CD4-positive, alpha-beta memory T cell (primary cell): ENCODE results near the gene FOXK2. TPM values are rescaled to one million over a fixed set of nuclear protein-coding genes. Genes with fewer than 3 reads are reported as not detected.
A peak's percentile ranks its signal among the peaks of the same experiment; 100 is the strongest.
"Not testable (repeated sequence)": the region's sequence is repeated elsewhere in the genome, so short reads cannot be mapped to it uniquely, and the experiment has no call there.

Experiments used
- CTCF ChIA-PET: fragments of 350-600 bp; sonication (Branson Sonifier 250); formaldehyde crosslinking; loops from one replicate; lab custom pipeline; 2021; ENCODE audit warnings: inconsistent platforms; ENCODE audit not compliant: partially characterized antibody; lab: Charles Lee
- POLR2A ChIA-PET: fragments of 350-600 bp; sonication (Branson Sonifier 250); formaldehyde crosslinking; loops from one replicate; lab custom pipeline; 2021; ENCODE audit not compliant: partially characterized antibody; lab: Charles Lee
- DNase-seq, 5 donors: peaks; one replicate each; pipeline versions ENCODE4 v3.0.0 to v3.0.0-alpha.2; 2020 to 2022; ENCODE audit warnings: mixed read lengths in 1 of 5
- H3K27ac ChIP-seq: one replicate; pipeline ENCODE4 v1.7.0; 2013; ENCODE audit warnings: low read depth, low read length
- H3K27me3 ChIP-seq: 2 replicates; pipeline ENCODE4 v1.7.0; 2013; ENCODE audit warnings: mild to moderate bottlenecking, low read length, moderate library complexity; ENCODE audit not compliant: insufficient read depth
- H3K36me3 ChIP-seq: 2 replicates; pipeline ENCODE4 v1.7.0; 2013; ENCODE audit warnings: mild to moderate bottlenecking, low read length, moderate library complexity; ENCODE audit not compliant: insufficient read depth
- H3K4me1 ChIP-seq: 2 replicates; pipeline ENCODE4 v1.7.0; 2013; ENCODE audit warnings: mild to moderate bottlenecking, low read length, moderate library complexity; ENCODE audit not compliant: insufficient read depth
- H3K4me3 ChIP-seq, 2 donors: one replicate each; pipeline ENCODE4 v1.7.0; 2013; ENCODE audit warnings: low read length in 2 of 2, mild to moderate bottlenecking in 1 of 2
- H3K9me3 ChIP-seq, 2 donors: one replicate each; pipeline ENCODE4 v1.7.0; 2013; ENCODE audit warnings: low read length in 2 of 2, control low read depth in 1 of 2; ENCODE audit not compliant: control insufficient read depth in 1 of 2
- H3K27ac Mint-ChIP-seq, 7 donors: one replicate each; pipeline ENCODE4 v1.8.0; 2020 to 2021; ENCODE audit warnings: mixed read lengths in 7 of 7, mild to moderate bottlenecking in 6 of 7, inconsistent platforms in 3 of 7, moderate library complexity in 3 of 7
- H3K27me3 Mint-ChIP-seq, 2 donors: one replicate each; pipeline ENCODE4 v1.8.0; 2020 to 2021; ENCODE audit warnings: mixed read lengths in 2 of 2
- H3K36me3 Mint-ChIP-seq, 2 donors: one replicate each; pipeline ENCODE4 v1.8.0; 2020 to 2021; ENCODE audit warnings: mixed read lengths in 2 of 2, inconsistent platforms in 1 of 2, mild to moderate bottlenecking in 1 of 2
- H3K4me1 Mint-ChIP-seq, 4 donors: one replicate each; pipeline ENCODE4 v1.8.0; 2020 to 2021; ENCODE audit warnings: mixed read lengths in 4 of 4, mild to moderate bottlenecking in 1 of 4
- H3K4me3 Mint-ChIP-seq, 8 donors: one replicate each; pipeline ENCODE4 v1.8.0; 2020 to 2021; ENCODE audit warnings: mixed read lengths in 8 of 8, mild to moderate bottlenecking in 7 of 8, moderate library complexity in 6 of 8, inconsistent platforms in 3 of 8
- H3K9me3 Mint-ChIP-seq, 8 donors: one replicate each; pipeline ENCODE4 v1.8.0; 2020 to 2021; ENCODE audit warnings: mixed read lengths in 8 of 8, mild to moderate bottlenecking in 5 of 8, inconsistent platforms in 3 of 8, moderate library complexity in 1 of 8
- intact Hi-C: fragments of 100-400 bp; cut with micrococcal nuclease; formaldehyde crosslinking; loops from one replicate; pipeline ENCODE4 v1.15.1; 2023
- polyA plus RNA-seq, 2 donors: library from polyadenylated mRNA; unstranded; fragments of 300-500 nt; fragmentation: Illumina TruSeq; gene quantifications; one replicate each; pipeline ENCODE4 v1.2.3, GENCODE V29; 2021
- total RNA-seq, 2 experiments: library from RNA; stranded (reverse); gene quantifications; one replicate each; pipeline ENCODE4 v1.2.3, GENCODE V29; 2021

The FOXK2 gene
- total and polyA plus RNA-seq, 4 experiments from 2014 or later: 1.3 to 57.5 (median 29.1) TPM

DNA sequence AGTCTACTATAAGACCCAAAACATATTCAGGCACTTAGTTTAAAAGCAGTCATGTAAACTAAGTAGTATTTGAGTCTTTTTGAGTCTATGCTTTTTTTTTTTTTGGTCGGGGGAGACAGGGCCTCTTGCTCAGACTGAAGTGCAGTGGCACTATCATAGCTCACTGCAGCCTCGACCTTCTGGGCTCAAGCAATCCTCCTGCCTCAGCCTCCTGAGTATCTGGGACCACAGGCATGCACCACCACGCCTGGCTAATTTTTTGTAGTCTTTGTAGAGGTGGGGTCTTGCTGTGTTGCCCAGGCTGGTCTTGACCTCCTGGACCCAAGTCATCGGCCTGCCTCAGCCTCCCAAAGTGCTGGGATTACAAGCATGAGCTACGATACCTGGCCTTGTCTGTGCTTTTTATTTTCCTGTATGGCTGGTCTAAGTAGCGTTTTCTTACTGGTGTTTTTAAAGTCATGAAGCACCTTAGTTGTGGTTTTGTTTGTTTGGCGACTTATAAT, 43.2 kb downstream of the FOXK2 start:
- H3K9me3 Mint-ChIP-seq, DNase-seq, H3K27me3 ChIP-seq, H3K27ac ChIP-seq, POLR2A ChIA-PET, H3K4me3 ChIP-seq, intact Hi-C loops, H3K4me3 Mint-ChIP-seq, CTCF ChIA-PET, H3K9me3 ChIP-seq, H3K27me3 Mint-ChIP-seq: not testable (repeated sequence)
- H3K4me1 Mint-ChIP-seq: peaks cover 11 to 46% (median 14%) of the 10 kb centered on the region in 4 donors
- Histone ChIP-seq H3K4me1 (peaks cover 19% of the 10 kb centered on the region), H3K36me3 (peaks cover 17% of the 10 kb centered on the region)
- H3K27ac Mint-ChIP-seq: peak overlapping the region in 1 of 7 donors; percentile 36
- peaks cover 4 to 31% of the 10 kb centered on the region in 2 donors for H3K36me3 Mint-ChIP-seq

DNA sequence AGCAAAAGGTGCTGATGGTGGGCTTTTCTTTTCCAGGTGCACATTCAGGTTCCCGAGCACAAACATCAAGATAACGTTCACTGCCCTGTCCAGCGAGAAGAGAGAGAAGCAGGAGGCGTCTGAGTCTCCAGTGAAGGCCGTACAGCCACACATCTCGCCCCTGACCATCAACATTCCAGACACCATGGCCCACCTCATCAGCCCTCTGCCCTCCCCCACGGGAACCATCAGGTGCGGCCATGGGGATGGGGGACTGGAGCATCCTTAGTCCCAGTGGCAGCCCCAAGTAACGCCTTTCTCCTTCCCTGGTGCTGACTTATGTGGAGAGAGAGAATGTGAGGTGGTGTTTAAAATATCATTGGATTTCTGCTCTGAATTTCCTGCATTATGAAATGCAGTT, 43.8 kb downstream of the FOXK2 start:
- H3K36me3 Mint-ChIP-seq: peaks cover 6 to 34% of the 10 kb centered on the region in 2 donors
- no peak overlapping the region for H3K4me3 Mint-ChIP-seq
- CTCF ChIA-PET: no interaction called here

DNA sequence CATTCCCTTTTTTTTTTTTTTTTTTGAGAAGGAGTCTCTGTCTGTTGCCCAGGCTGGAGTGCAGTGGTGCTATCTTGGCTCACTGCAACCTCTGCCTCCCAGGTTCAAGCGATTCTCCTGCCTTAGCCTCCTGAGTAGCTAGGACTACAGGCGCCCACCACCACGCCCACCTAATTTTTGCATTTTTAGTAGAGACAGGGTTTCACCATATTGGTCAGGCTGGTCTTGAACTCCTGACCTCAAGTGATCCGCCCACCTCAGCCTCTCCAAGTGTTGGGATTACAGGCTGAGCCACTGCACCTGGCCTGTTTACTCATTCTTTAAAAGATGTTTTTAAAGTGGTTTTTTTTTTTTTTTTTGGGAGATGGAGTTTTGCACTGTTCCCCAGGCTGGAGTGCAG, 44.2 kb downstream of the FOXK2 start:
- H3K27me3 ChIP-seq, H3K27ac ChIP-seq, DNase-seq, H3K9me3 ChIP-seq, H3K4me3 ChIP-seq, H3K4me3 Mint-ChIP-seq, H3K9me3 Mint-ChIP-seq, H3K27me3 Mint-ChIP-seq, CTCF ChIA-PET, intact Hi-C loops, H3K27ac Mint-ChIP-seq: not testable (repeated sequence)
- Mint-ChIP-seq H3K36me3 (peaks cover 7 to 36% of the 10 kb centered on the region in 2 donors), H3K4me1 (peaks cover 7 to 40% (median 11%) of the 10 kb centered on the region in 4 donors)
- Histone ChIP-seq H3K36me3 (peaks cover 26% of the 10 kb centered on the region), H3K4me1 (peaks cover 11% of the 10 kb centered on the region)
- POLR2A ChIA-PET: interaction anchor here (0.7 kb wide), 1 partner anchor 576 kb away, joined by 3 read pairs; no protein-coding TSS in a partner anchor

More for the DNA sequence above, 43.8 kb downstream of the FOXK2 start:
- H3K4me3 ChIP-seq: no peak overlapping the region
- no peaks in the 10 kb centered on the region for H3K9me3 ChIP-seq
- Mint-ChIP-seq H3K9me3 (no peaks in the 10 kb centered on the region), H3K27me3 (no peaks in the 10 kb centered on the region), H3K27ac (peak overlapping the region in 1 of 7 donors; percentile 61), H3K4me1 (peaks cover 9 to 43% (median 11%) of the 10 kb centered on the region in 4 donors)
- POLR2A ChIA-PET: interaction anchor here (0.7 kb wide), 1 partner anchor 576 kb away, joined by 3 read pairs; no protein-coding TSS in a partner anchor
- H3K4me1 ChIP-seq: peaks cover 14% of the 10 kb centered on the region
- no peak overlapping the region for H3K27ac ChIP-seq
- intact Hi-C loops: no loop called here
- no peak for DNase-seq
- peaks cover 23% of the 10 kb centered on the region for H3K36me3 ChIP-seq
- H3K27me3 ChIP-seq: no peaks in the 10 kb centered on the region

DNA sequence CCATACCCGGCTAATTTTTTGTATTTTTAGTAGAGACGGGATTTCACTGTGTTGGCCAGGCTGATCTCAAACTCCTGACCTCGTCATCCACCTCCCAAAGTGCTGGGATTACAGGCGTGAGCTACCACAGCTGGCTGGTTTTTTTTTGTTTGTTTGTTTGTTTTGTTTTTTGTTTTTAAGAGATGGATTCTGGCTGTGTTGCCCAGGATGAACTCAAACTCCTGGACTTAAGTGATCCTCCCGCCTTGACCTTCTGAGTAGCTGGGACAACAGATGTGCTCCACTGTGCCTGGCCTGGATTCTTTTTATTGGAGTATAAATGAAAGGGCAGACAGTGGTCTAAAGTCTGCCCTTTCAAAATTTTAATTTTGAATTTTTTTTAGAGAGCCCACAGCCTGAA, 44.7 kb downstream of the FOXK2 start:
- Mint-ChIP-seq H3K27ac (no peak overlapping the region), H3K4me3 (no peak overlapping the region), H3K36me3 (peaks cover 7 to 40% of the 10 kb centered on the region in 2 donors), H3K9me3 (no peaks in the 10 kb centered on the region), H3K4me1 (peaks cover 7 to 35% (median 10%) of the 10 kb centered on the region in 4 donors), H3K27me3 (no peaks in the 10 kb centered on the region)
- intact Hi-C loops: no loop called here
- no peak overlapping the region for H3K27ac ChIP-seq
- no peak for DNase-seq
- H3K4me1 ChIP-seq: peaks cover 11% of the 10 kb centered on the region
- H3K36me3 ChIP-seq: peaks cover 30% of the 10 kb centered on the region
- H3K27me3 ChIP-seq: no peaks in the 10 kb centered on the region
- ChIA-PET POLR2A (interaction anchor here (0.7 kb wide), 1 partner anchor 575 kb away, joined by 3 read pairs; no protein-coding TSS in a partner anchor), CTCF (no interaction called here)
- H3K9me3 ChIP-seq: no peaks in the 10 kb centered on the region
- no peak overlapping the region for H3K4me3 ChIP-seq

DNA sequence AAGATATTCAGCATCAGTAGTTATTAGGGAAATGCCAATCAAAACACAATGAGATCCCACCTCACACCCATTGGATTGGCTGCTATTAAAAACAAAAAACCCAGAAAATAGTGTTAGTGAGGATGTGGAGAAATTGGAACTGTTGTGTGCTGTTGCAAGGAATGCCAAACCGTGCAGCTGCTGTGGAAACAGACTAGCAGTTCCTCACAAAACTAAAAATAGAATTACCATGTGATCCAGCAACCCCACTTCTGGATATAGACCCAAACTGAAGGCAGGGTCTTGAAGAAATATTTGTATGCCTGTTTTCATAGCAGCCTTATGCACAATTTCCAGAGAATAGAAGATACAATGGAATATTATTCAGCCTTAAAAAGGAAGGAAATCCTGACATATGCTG, 46.0 kb downstream of the FOXK2 start:
- ChIA-PET CTCF (no interaction called here), POLR2A (no interaction called here)
- no peak overlapping the region for H3K4me3 Mint-ChIP-seq
- DNase-seq: no peak
- H3K27me3 ChIP-seq: no peaks in the 10 kb centered on the region
- H3K27me3 Mint-ChIP-seq: no peaks in the 10 kb centered on the region
- no peaks in the 10 kb centered on the region for H3K9me3 ChIP-seq
- intact Hi-C loops: no loop called here
- H3K36me3 ChIP-seq: peaks cover 35% of the 10 kb centered on the region
- H3K4me1 Mint-ChIP-seq: peaks cover 7 to 27% (median 8%) of the 10 kb centered on the region in 4 donors
- H3K36me3 Mint-ChIP-seq: peaks cover 9 to 47% of the 10 kb centered on the region in 2 donors
- no peak overlapping the region for H3K27ac ChIP-seq
- peaks cover 8% of the 10 kb centered on the region for H3K4me1 ChIP-seq
- H3K9me3 Mint-ChIP-seq: no peaks in the 10 kb centered on the region
- no peak overlapping the region for H3K4me3 ChIP-seq
- no peak overlapping the region for H3K27ac Mint-ChIP-seq

DNA sequence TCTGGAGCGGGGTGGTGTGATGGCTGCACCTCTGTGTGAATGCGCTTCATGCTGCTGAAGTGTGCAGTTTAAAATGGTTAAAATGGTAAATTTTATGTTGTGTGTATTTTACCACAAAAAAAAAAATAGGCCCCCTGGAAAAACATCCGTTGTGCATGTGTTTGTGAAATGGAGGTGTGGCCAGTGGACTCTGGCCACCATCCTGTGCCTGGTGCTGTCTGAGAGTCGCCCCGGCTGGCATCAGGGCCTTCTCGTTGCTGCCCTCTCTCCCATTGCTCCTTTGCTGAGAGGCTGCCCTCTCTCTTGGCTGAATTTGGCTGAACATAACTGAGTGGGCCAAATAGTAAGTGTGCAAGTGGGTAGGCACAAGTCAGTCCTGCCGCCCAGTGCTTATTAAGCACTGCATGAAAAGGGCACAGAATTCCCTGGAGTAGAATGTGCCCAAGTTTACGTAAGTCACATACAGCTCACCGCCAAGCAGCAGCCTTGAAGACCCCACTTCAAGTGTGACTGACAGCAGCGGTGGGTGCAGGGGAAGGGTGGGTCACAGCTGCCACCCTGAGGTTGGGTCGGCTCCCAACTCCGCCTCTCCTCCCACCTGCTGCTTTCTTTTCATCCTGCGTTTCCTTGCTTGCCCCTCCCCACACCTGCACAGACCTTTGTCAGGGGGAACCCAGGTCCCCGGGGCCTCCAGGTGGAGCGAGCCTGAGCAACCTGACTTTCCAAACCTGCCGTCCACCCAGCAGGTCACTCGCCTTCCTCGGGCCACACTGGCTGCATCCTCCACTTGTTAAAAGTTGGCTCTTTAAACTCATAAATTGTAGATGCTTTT, 46.8 kb downstream of the FOXK2 start:
- no peaks in the 10 kb centered on the region for H3K27me3 ChIP-seq
- H3K4me1 Mint-ChIP-seq: peaks cover 2 to 19% (median 3%) of the 10 kb centered on the region in 4 donors
- ChIA-PET CTCF (no interaction called here), POLR2A (no interaction called here)
- H3K36me3 Mint-ChIP-seq: peaks cover 10 to 46% of the 10 kb centered on the region in 2 donors
- no peak overlapping the region for H3K27ac ChIP-seq
- H3K27ac Mint-ChIP-seq: peak overlapping the region in 1 of 7 donors; percentile 56
- H3K9me3 ChIP-seq: no peaks in the 10 kb centered on the region
- DNase-seq: no peak
- H3K4me3 Mint-ChIP-seq: no peak overlapping the region
- peaks cover under 1% of the 10 kb centered on the region for H3K4me1 ChIP-seq
- no peak overlapping the region for H3K4me3 ChIP-seq
- intact Hi-C loops: no loop called here
- no peaks in the 10 kb centered on the region for H3K9me3 Mint-ChIP-seq
- H3K27me3 Mint-ChIP-seq: no peaks in the 10 kb centered on the region
- peaks cover 39% of the 10 kb centered on the region for H3K36me3 ChIP-seq

DNA sequence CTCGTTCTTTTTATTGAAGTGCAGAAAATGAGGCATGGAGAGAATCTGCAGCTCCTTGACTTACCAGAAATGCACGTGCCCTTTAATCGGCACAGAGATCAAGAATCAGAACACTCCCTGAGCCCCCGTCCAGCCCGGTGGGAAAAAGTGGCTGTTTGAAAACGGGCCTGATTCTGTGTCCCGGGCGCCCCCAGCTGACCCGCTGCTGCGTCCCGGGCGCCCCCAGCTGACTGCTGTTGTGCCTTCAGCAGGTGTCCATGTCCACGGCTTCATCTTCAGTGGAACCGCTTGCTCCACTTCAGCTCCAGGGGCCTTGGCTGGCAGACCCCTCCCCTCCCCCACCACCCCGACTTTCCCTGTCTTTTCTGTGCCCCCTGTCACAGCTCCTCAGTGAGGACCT, 47.8 kb downstream of the FOXK2 start:
- Mint-ChIP-seq H3K36me3 (peaks cover 18 to 52% of the 10 kb centered on the region in 2 donors), H3K27me3 (no peaks in the 10 kb centered on the region), H3K27ac (no peak overlapping the region), H3K4me3 (no peak overlapping the region), H3K9me3 (no peaks in the 10 kb centered on the region), H3K4me1 (peaks cover 0 to 10% (median 1%) of the 10 kb centered on the region in 4 donors)
- H3K4me1 ChIP-seq: no peaks in the 10 kb centered on the region
- ChIA-PET CTCF (no interaction called here), POLR2A (no interaction called here)
- no peak for DNase-seq
- peaks cover 47% of the 10 kb centered on the region for H3K36me3 ChIP-seq
- H3K4me3 ChIP-seq: no peak overlapping the region
- no peaks in the 10 kb centered on the region for H3K9me3 ChIP-seq
- intact Hi-C loops: no loop called here
- no peaks in the 10 kb centered on the region for H3K27me3 ChIP-seq
- no peak overlapping the region for H3K27ac ChIP-seq
